GM12878 (cell line): ENCODE measurements around the gene EEF2K.

Experiments used
- BMI1 ChIP-seq: fragments of 450-650 bp; IDR thresholded peaks from 2 replicates; pipeline ENCODE4 v1.6.1; 2016; ENCODE audit warnings: mild to moderate bottlenecking, moderate library complexity, borderline replicate concordance
- CREB1 ChIP-seq: IDR thresholded peaks from 2 replicates; pipeline ENCODE4 v1.6.1; 2012; ENCODE audit warnings: low read depth, mild to moderate bottlenecking, inconsistent platforms
- MAX ChIP-seq: IDR thresholded peaks from 2 replicates; pipeline ENCODE4 v1.6.1; 2012; ENCODE audit warnings: low read depth, low read length, improper control_type of control experiment
- TBL1XR1 ChIP-seq: IDR thresholded peaks from 2 replicates; pipeline ENCODE4 v1.6.1; 2012; ENCODE audit warnings: low read depth, low read length, improper control_type of control experiment
- TCF12 ChIP-seq: IDR thresholded peaks from 2 replicates; pipeline ENCODE4 v1.6.1; 2011; ENCODE audit warnings: low read depth, mild to moderate bottlenecking, low read length

- TF ChIP-seq CREB1 (no peak), TBL1XR1 (no peak), MAX (no peak), BMI1 (no peak), TCF12 (no peak)
Observed at GRCh38 chr16:22183901-22184614, 22.0 kb upstream of the EEF2K start.
